ENCODE results near the gene USP25. TPM values are rescaled to one million over a fixed set of nuclear protein-coding genes. Genes with fewer than 3 reads are reported as not detected.

The USP25 gene
- total RNA-seq, 2 donors from 2014 or later: 37.4 to 37.6 TPM

- Mint-ChIP-seq H3K27me3 (ENCODE audit: low read depth) (no peaks in the 10 kb centered on the region), H3K4me1 (ENCODE audit: low read depth) (peaks cover 71% of the 10 kb centered on the region)
- no peak for ATAC-seq (replicated peaks in 1 of 2)
These were observed 10.6 kb downstream of the USP25 start for GRCh38 chr21:15740383-15740782.

DNA sequence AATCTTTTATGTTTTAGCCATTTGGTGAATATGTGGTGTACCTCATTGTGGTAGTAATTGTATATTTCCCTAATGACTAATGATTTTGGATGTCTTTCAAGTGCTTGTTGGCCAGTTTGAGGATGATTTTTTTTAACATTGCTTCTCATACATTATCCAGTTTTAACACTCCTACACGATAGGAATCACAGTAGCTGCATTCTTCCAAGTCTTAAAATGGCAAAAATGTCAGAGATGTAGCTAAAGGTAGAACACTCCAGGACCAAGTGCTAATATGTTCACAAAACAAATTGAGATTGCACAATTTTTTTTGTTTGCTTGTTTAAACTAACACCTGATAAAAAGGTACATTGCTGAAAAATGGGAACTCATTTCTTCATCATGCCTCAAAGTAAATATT is 11.7 kb downstream of the USP25 start:
- Mint-ChIP-seq H3K36me3 (ENCODE audit: insufficient read depth in 2 of 2) (peaks cover 0 to 14% of the 10 kb centered on the region in 2 donors), H3K4me3 (no peak overlapping the region), H3K27ac (no peak overlapping the region), H3K4me1 (ENCODE audit: low read depth) (peaks cover 71% of the 10 kb centered on the region), H3K9me3 (peaks cover 0 to 2% of the 10 kb centered on the region in 2 donors), H3K27me3 (ENCODE audit: low read depth) (no peaks in the 10 kb centered on the region)
- ATAC-seq (replicated peaks in 1 of 2): no peak
- DNase-seq: no peak

More at GRCh38 chr21:15740383-15740782, 10.6 kb downstream of the USP25 start:
- Mint-ChIP-seq H3K9me3 (peaks cover 0 to 2% of the 10 kb centered on the region in 2 donors), H3K27ac (no peak overlapping the region), H3K4me3 (peak overlapping the region in 1 of 2 donors; percentile 65), H3K36me3 (ENCODE audit: insufficient read depth in 2 of 2) (peaks cover 0 to 12% of the 10 kb centered on the region in 2 donors)
- DNase-seq: no peak

- H3K27me3 Mint-ChIP-seq (ENCODE audit: low read depth): no peaks in the 10 kb centered on the region
- no peak overlapping the region for H3K4me3 Mint-ChIP-seq
- H3K9me3 Mint-ChIP-seq: peaks cover 0 to 2% of the 10 kb centered on the region in 2 donors
- peak overlapping the region; percentile 71 for H3K27ac Mint-ChIP-seq
- peaks cover 65% of the 10 kb centered on the region for H3K4me1 Mint-ChIP-seq (ENCODE audit: low read depth)
- DNase-seq: no peak
- no peak for ATAC-seq (replicated peaks in 1 of 2)
- peaks cover 0 to 14% of the 10 kb centered on the region in 2 donors for H3K36me3 Mint-ChIP-seq (ENCODE audit: insufficient read depth in 2 of 2)
These were observed 12.4 kb downstream of the USP25 start for GRCh38 chr21:15742052-15742670.

DNA sequence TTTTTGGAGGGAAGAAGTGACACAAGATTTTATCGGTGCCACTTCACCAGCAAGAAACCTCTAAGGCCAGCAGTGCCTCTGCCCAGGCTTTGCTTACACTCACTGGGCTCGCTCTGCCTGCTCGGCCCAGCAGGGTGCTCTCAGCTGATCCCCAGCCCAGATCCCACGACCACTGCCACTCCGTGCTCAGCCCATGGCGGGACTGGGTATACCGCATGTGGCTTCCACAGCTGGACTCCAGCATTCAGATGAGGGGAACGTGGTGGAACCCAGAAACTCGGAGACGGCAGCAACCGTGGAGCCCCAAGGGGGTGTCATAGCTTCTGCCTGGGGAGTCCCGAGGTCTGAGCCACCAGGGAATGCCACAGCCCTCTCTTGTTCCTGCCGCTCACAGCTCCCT is 12.9 kb downstream of the USP25 start:
- no peak for DNase-seq
- H3K4me1 Mint-ChIP-seq (ENCODE audit: low read depth): peaks cover 63% of the 10 kb centered on the region
- peaks cover 0 to 11% of the 10 kb centered on the region in 2 donors for H3K36me3 Mint-ChIP-seq (ENCODE audit: insufficient read depth in 2 of 2)
- no peak overlapping the region for H3K27ac Mint-ChIP-seq
- H3K27me3 Mint-ChIP-seq (ENCODE audit: low read depth): no peaks in the 10 kb centered on the region
- H3K9me3 Mint-ChIP-seq: no peaks in the 10 kb centered on the region
- ATAC-seq (replicated peaks in 1 of 2): no peak
- no peak overlapping the region for H3K4me3 Mint-ChIP-seq

- Mint-ChIP-seq H3K27me3 (ENCODE audit: low read depth) (no peaks in the 10 kb centered on the region), H3K36me3 (ENCODE audit: insufficient read depth in 2 of 2) (peaks cover 0 to 10% of the 10 kb centered on the region in 2 donors), H3K4me3 (no peak overlapping the region), H3K9me3 (no peaks in the 10 kb centered on the region), H3K27ac (no peak overlapping the region), H3K4me1 (ENCODE audit: low read depth) (peaks cover 63% of the 10 kb centered on the region)
- DNase-seq: no peak
- ATAC-seq (replicated peaks in 1 of 2): no peak
These were observed 13.8 kb downstream of the USP25 start for GRCh38 chr21:15743593-15743992.

DNA sequence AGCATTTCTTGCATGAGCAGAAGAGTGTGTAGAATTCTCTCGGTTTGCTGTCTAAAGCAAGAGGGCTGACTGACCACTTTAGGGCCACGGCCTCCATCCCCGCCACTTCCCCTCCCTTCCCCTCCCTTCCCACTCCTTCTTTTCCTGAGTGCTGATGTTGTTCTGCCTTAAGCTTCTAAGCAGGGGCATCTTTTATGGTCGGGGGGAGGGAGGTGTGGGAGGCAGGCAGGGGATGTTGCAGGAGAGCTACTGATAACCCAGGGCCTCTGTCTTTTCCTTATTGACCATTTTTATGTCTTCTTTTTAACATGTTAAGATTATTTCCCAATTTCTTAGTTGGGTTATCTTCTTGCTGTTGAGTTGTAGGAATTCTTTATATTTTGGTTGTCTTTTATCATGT is 15.1 kb downstream of the USP25 start:
- no peaks in the 10 kb centered on the region for H3K9me3 Mint-ChIP-seq
- H3K4me3 Mint-ChIP-seq: no peak overlapping the region
- no peaks in the 10 kb centered on the region for H3K27me3 Mint-ChIP-seq (ENCODE audit: low read depth)
- peaks cover 62% of the 10 kb centered on the region for H3K4me1 Mint-ChIP-seq (ENCODE audit: low read depth)
- ATAC-seq (replicated peaks in 1 of 2) (no peak), DNase-seq (no peak)
- peaks cover 0 to 12% of the 10 kb centered on the region in 2 donors for H3K36me3 Mint-ChIP-seq (ENCODE audit: insufficient read depth in 2 of 2)
- no peak overlapping the region for H3K27ac Mint-ChIP-seq

DNA sequence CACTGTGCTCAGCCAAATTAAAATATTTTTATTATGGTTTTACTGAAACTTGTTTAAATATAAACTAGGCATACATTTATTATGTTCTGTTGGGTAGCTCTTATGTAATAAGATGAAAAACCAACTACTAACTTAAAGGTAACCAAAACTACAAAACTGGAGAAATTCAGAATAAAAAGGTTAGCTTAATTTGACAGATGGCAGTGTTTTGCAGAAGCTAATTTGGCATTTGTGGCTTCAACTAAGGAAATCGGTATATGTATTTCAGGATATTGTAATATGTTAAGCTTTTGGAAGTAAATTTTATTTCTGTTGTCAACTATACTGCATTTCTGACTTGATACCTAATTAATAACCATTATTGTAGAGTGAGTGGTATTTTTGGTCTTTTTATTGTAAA is 18.8 kb downstream of the USP25 start:
- DNase-seq: no peak
- H3K27ac Mint-ChIP-seq: no peak overlapping the region
- peaks cover 60% of the 10 kb centered on the region for H3K4me1 Mint-ChIP-seq (ENCODE audit: low read depth)
- no peaks in the 10 kb centered on the region for H3K27me3 Mint-ChIP-seq (ENCODE audit: low read depth)
- no peaks in the 10 kb centered on the region for H3K9me3 Mint-ChIP-seq
- no peak overlapping the region for H3K4me3 Mint-ChIP-seq
- H3K36me3 Mint-ChIP-seq (ENCODE audit: insufficient read depth in 2 of 2): peaks cover 0 to 4% of the 10 kb centered on the region in 2 donors
- no peak for ATAC-seq (replicated peaks in 1 of 2)

- no peaks in the 10 kb centered on the region for H3K9me3 Mint-ChIP-seq
- no peak for DNase-seq
- H3K4me1 Mint-ChIP-seq (ENCODE audit: low read depth): peaks cover 67% of the 10 kb centered on the region
- H3K27ac Mint-ChIP-seq: peak overlapping the region; percentile 86
- H3K4me3 Mint-ChIP-seq: peak overlapping the region in 1 of 2 donors; percentile 60
- ATAC-seq (replicated peaks in 1 of 2): no peak
- H3K27me3 Mint-ChIP-seq (ENCODE audit: low read depth): no peaks in the 10 kb centered on the region
- peaks cover 0 to 4% of the 10 kb centered on the region in 2 donors for H3K36me3 Mint-ChIP-seq (ENCODE audit: insufficient read depth in 2 of 2)
These were observed 19.5 kb downstream of the USP25 start for GRCh38 chr21:15749082-15749860.

DNA sequence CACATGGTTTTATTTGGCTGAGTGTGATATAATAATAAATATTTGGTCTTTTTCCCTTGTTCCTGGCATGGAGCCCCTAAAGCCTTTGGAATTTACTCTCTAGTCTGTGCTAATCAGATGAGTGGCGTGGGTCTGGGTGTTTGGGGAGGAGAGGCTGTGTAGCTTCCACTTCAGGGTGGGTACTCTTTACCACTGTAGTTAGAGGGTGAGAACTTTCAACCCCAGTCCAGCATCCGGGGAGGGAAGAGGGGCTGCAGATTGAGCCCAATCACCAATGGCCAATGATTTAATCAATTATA is 20.0 kb downstream of the USP25 start:
- DNase-seq (no peak), ATAC-seq (replicated peaks in 1 of 2) (no peak)
- no peak overlapping the region for H3K4me3 Mint-ChIP-seq
- H3K9me3 Mint-ChIP-seq: no peaks in the 10 kb centered on the region
- peaks cover 0 to 4% of the 10 kb centered on the region in 2 donors for H3K36me3 Mint-ChIP-seq (ENCODE audit: insufficient read depth in 2 of 2)
- no peaks in the 10 kb centered on the region for H3K27me3 Mint-ChIP-seq (ENCODE audit: low read depth)
- no peak overlapping the region for H3K27ac Mint-ChIP-seq
- H3K4me1 Mint-ChIP-seq (ENCODE audit: low read depth): peaks cover 73% of the 10 kb centered on the region

- H3K36me3 Mint-ChIP-seq (ENCODE audit: insufficient read depth in 2 of 2): peaks cover 0 to 4% of the 10 kb centered on the region in 2 donors
- no peaks in the 10 kb centered on the region for H3K27me3 Mint-ChIP-seq (ENCODE audit: low read depth)
- H3K4me1 Mint-ChIP-seq (ENCODE audit: low read depth): peaks cover 78% of the 10 kb centered on the region
- H3K27ac Mint-ChIP-seq: no peak overlapping the region
- DNase-seq: no peak
- no peak overlapping the region for H3K4me3 Mint-ChIP-seq
- no peaks in the 10 kb centered on the region for H3K9me3 Mint-ChIP-seq
- no peak for ATAC-seq (replicated peaks in 1 of 2)
These were observed 21.3 kb downstream of the USP25 start for GRCh38 chr21:15751037-15751436.

DNA sequence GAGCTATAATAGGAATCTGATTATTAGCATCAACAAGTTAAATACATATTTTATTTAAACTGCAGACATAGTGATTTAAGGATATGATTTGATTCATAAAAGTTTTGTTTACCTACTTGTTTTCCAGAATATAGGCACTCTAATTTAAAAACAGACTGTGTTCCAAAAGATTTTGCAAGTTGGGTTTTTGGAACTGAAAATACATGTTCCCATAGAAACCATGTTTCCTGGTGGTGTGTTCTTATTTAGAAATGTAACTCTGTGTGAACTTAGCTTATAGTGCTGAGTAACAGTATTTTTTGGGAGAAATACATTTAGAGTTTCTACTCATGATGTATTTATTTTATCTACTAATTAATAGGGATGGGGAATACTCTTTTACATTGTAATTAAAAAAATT is 21.8 kb downstream of the USP25 start:
- Mint-ChIP-seq H3K9me3 (no peaks in the 10 kb centered on the region), H3K27ac (no peak overlapping the region), H3K4me1 (ENCODE audit: low read depth) (peaks cover 75% of the 10 kb centered on the region), H3K36me3 (ENCODE audit: insufficient read depth in 2 of 2) (peaks cover 0 to 4% of the 10 kb centered on the region in 2 donors), H3K27me3 (ENCODE audit: low read depth) (no peaks in the 10 kb centered on the region), H3K4me3 (no peak overlapping the region)
- DNase-seq: no peak
- ATAC-seq (replicated peaks in 1 of 2): no peak

DNA sequence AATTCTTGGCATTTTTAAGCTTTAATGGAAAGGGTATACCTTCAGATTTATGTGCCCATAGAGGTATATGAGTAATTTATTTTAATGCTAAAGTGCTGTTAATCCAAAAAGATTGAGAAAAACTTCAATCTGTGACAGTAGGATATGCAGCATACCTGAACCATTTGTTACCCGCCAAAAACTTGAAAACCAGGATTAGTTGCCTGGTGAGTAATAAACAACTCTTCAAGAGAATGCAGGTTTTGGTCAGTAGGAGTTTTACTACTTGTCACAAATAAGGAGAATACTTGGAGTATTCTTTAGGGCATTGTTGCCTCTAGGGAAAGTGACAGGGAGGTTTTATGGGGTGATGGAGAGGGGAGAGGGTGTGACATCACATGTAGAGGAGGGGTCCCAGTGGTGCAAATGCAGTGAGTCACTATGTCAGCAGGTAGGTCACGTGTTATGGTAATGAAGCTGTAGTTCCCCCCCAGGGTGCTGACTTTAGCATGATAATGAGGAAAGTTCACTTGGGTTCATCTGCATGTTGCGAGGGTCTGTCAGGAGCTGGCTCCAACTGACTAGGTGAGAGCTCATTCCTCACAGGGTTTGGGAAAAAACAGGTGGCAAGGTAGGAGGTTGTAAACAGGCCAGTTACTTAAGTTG is 23.1 kb downstream of the USP25 start:
- DNase-seq: no peak
- no peak for ATAC-seq (replicated peaks in 1 of 2)
- Mint-ChIP-seq H3K4me3 (no peak overlapping the region), H3K4me1 (ENCODE audit: low read depth) (peaks cover 83% of the 10 kb centered on the region), H3K9me3 (peaks cover 4 to 6% of the 10 kb centered on the region in 2 donors), H3K27me3 (ENCODE audit: low read depth) (no peaks in the 10 kb centered on the region), H3K36me3 (ENCODE audit: insufficient read depth in 2 of 2) (peaks cover 5 to 12% of the 10 kb centered on the region in 2 donors), H3K27ac (peak overlapping the region; percentile 54)

GRCh38 chr21:15753741-15754140 is 24.0 kb downstream of the USP25 start:
- Mint-ChIP-seq H3K27ac (no peak overlapping the region), H3K4me1 (ENCODE audit: low read depth) (peaks cover 78% of the 10 kb centered on the region), H3K4me3 (no peak overlapping the region), H3K27me3 (ENCODE audit: low read depth) (no peaks in the 10 kb centered on the region), H3K36me3 (ENCODE audit: insufficient read depth in 2 of 2) (peaks cover 11 to 16% of the 10 kb centered on the region in 2 donors), H3K9me3 (peaks cover 8 to 10% of the 10 kb centered on the region in 2 donors)
- no peak for DNase-seq
- no peak for ATAC-seq (replicated peaks in 1 of 2)
